MM.1S (cell line): ENCODE data around the gene ZFHX3.

Experiments used
- EZH2 ChIP-seq: fragments of 300-600 bp; sonication (generic); optimal IDR thresholded peaks from 2 replicates; pipeline ENCODE3; 2017; ENCODE audit warnings: low read depth, mild to moderate bottlenecking, antibody characterized with exemption, low read length, mixed read lengths
- EZH2phosphoT487 ChIP-seq: fragments of 300-600 bp; sonication (generic); IDR thresholded peaks from 2 replicates; pipeline ENCODE4 v1.6.1; 2018; ENCODE audit warnings: antibody characterized with exemption, low read length
- TF ChIP-seq, protein P1 (sequence below): fragments of 300-600 bp; sonication (generic); IDR thresholded peaks from 2 replicates; pipeline ENCODE4 v1.5.1; 2016; ENCODE audit warnings: antibody characterized with exemption, low read length, mixed read lengths

- TF ChIP-seq, protein P1, sequence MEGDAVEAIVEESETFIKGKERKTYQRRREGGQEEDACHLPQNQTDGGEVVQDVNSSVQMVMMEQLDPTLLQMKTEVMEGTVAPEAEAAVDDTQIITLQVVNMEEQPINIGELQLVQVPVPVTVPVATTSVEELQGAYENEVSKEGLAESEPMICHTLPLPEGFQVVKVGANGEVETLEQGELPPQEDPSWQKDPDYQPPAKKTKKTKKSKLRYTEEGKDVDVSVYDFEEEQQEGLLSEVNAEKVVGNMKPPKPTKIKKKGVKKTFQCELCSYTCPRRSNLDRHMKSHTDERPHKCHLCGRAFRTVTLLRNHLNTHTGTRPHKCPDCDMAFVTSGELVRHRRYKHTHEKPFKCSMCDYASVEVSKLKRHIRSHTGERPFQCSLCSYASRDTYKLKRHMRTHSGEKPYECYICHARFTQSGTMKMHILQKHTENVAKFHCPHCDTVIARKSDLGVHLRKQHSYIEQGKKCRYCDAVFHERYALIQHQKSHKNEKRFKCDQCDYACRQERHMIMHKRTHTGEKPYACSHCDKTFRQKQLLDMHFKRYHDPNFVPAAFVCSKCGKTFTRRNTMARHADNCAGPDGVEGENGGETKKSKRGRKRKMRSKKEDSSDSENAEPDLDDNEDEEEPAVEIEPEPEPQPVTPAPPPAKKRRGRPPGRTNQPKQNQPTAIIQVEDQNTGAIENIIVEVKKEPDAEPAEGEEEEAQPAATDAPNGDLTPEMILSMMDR, result no peak
- TF ChIP-seq EZH2 (no peak), EZH2phosphoT487 (no peak)
These were observed 311.9 kb downstream of the ZFHX3 start for GRCh38 chr16:72736074-72736473.
